GM18526 (cell line): ENCODE results near the gene PSMD12.

Experiments used
- POLR2A ChIP-seq: IDR thresholded peaks from 3 replicates; pipeline ENCODE4 v1.6.1; 2011; ENCODE audit not compliant: insufficient read length; ENCODE audit errors: extremely low read depth

Gene PSMD12

GRCh38 chr17:67335245-67335835, 31.0 kb downstream of the PSMD12 start:
- no peak for TF ChIP-seq POLR2A

GRCh38 chr17:67328026-67328425, 38.4 kb downstream of the PSMD12 start:
- no peak for TF ChIP-seq POLR2A

GRCh38 chr17:67326440-67326839, 39.9 kb downstream of the PSMD12 start:
- no peak for TF ChIP-seq POLR2A

GRCh38 chr17:67324330-67324729, 42.0 kb downstream of the PSMD12 start:
- TF ChIP-seq POLR2A: no peak

- no peak for TF ChIP-seq POLR2A
These were observed 42.9 kb downstream of the PSMD12 start for GRCh38 chr17:67323445-67323844.

- no peak for TF ChIP-seq POLR2A
These were observed 44.2 kb downstream of the PSMD12 start for GRCh38 chr17:67322042-67322787.

- TF ChIP-seq POLR2A: no peak
These were observed 49.6 kb downstream of the PSMD12 start for GRCh38 chr17:67316781-67317180.

- TF ChIP-seq POLR2A: no peak
These were observed 50.5 kb downstream of the PSMD12 start for GRCh38 chr17:67315865-67316264.

- no peak for TF ChIP-seq POLR2A
These were observed 54.1 kb downstream of the PSMD12 start for GRCh38 chr17:67312265-67312664.

GRCh38 chr17:67311575-67311974, 54.8 kb downstream of the PSMD12 start:
- TF ChIP-seq POLR2A: no peak

- no peak for TF ChIP-seq POLR2A
These were observed 56.0 kb downstream of the PSMD12 start for GRCh38 chr17:67310406-67310805.

GRCh38 chr17:67297454-67297960, 68.9 kb downstream of the PSMD12 start:
- TF ChIP-seq POLR2A: no peak

GRCh38 chr17:67294451-67295199, 71.8 kb downstream of the PSMD12 start:
- TF ChIP-seq POLR2A: no peak

- no peak for TF ChIP-seq POLR2A
These were observed 72.8 kb downstream of the PSMD12 start for GRCh38 chr17:67293251-67294203.
